ENCODE results near the gene SGCE. TPM values are rescaled to one million over a fixed set of nuclear protein-coding genes. Genes with fewer than 3 reads are reported as not detected.

SGCE gene
- total RNA-seq, 1 donor from 2014 or later = 33.6 TPM

DNA sequence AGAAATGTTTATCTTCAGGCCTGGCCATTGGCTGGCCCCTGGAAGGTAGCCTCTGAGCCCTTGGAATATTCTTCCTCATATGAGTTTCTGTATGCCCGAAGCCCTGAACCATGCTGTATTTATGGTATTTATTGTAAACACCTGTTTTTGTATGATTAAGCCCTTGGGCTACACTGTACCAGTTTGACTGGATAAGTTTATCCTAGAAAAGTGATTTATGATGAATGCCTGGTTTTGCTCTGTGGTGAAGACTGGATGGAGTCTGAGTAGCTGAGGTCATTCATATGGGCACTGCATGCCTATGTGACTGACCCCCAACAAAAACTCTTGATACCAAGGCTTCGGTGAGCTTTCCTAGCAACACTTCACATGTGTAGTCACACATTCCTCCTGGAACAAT lies 79.6 kb downstream of the SGCE start:
- Histone ChIP-seq H3K36me3 (ENCODE audit: control insufficient read depth, insufficient read depth, low read length) (no peaks in the 10 kb centered on the region), H3K4me3 (ENCODE audit: low read depth, low read length) (no peak overlapping the region), H3K27me3 (ENCODE audit: control insufficient read depth, insufficient read depth, low read length) (no peaks in the 10 kb centered on the region)
- TF ChIP-seq, protein P1, sequence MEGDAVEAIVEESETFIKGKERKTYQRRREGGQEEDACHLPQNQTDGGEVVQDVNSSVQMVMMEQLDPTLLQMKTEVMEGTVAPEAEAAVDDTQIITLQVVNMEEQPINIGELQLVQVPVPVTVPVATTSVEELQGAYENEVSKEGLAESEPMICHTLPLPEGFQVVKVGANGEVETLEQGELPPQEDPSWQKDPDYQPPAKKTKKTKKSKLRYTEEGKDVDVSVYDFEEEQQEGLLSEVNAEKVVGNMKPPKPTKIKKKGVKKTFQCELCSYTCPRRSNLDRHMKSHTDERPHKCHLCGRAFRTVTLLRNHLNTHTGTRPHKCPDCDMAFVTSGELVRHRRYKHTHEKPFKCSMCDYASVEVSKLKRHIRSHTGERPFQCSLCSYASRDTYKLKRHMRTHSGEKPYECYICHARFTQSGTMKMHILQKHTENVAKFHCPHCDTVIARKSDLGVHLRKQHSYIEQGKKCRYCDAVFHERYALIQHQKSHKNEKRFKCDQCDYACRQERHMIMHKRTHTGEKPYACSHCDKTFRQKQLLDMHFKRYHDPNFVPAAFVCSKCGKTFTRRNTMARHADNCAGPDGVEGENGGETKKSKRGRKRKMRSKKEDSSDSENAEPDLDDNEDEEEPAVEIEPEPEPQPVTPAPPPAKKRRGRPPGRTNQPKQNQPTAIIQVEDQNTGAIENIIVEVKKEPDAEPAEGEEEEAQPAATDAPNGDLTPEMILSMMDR (IDR thresholded peaks at IDR 0.05; ENCODE audit: insufficient read depth, low read length, poor library complexity, severe bottlenecking) = no peak
- no peak for DNase-seq (ENCODE audit: low read depth)

DNA sequence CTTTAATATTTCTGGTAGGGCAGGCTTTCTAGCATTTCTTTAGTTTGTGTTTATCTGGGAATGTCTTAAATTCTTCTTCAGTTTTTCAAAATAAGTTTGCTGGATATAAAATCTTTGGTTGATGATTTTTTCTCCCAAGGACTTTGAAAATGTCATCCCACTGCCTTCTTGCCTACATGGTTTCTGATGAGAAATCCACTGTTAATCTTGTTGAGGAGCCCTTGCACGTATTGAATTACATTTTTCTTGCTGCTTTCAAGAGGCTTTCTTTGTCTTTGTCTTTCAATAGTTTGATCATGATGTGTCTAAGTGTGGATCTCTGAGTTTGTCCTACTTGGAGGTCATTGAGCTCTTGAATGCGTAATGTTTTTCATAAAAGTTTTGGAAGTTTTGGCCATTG lies 80.3 kb downstream of the SGCE start:
- TF ChIP-seq, protein P1 (IDR thresholded peaks at IDR 0.05; ENCODE audit: insufficient read depth, low read length, poor library complexity, severe bottlenecking) = no peak
- no peaks in the 10 kb centered on the region for H3K27me3 ChIP-seq (ENCODE audit: control insufficient read depth, insufficient read depth, low read length)
- DNase-seq (ENCODE audit: low read depth) = no peak
- no peaks in the 10 kb centered on the region for H3K36me3 ChIP-seq (ENCODE audit: control insufficient read depth, insufficient read depth, low read length)
- no peak overlapping the region for H3K4me3 ChIP-seq (ENCODE audit: low read depth, low read length)

DNA sequence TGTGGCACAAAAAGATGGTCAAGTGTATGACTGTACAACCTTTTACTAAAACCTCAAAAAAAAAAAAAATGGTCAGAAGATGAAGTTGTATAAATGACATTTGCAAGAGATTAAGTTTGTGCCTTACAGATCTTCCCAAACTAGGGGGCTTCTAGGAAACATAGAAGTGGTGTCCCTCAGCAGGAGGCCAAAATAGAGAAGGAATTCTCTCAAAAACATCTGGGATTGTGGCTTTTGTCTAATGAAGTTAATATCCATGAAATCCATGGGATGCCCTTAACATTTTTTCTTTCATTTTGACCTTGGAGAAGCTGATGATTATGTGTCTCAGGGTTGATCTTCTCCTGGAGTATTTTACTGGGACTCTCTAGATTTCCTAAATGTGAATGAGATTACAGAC lies 84.1 kb downstream of the SGCE start:
- H3K27me3 ChIP-seq (ENCODE audit: control insufficient read depth, insufficient read depth, low read length) = no peaks in the 10 kb centered on the region
- H3K36me3 ChIP-seq (ENCODE audit: control insufficient read depth, insufficient read depth, low read length) = no peaks in the 10 kb centered on the region
- TF ChIP-seq, protein P1 (IDR thresholded peaks at IDR 0.05; ENCODE audit: insufficient read depth, low read length, poor library complexity, severe bottlenecking) = no peak
- no peak overlapping the region for H3K4me3 ChIP-seq (ENCODE audit: low read depth, low read length)
- DNase-seq (ENCODE audit: low read depth) = no peak

DNA sequence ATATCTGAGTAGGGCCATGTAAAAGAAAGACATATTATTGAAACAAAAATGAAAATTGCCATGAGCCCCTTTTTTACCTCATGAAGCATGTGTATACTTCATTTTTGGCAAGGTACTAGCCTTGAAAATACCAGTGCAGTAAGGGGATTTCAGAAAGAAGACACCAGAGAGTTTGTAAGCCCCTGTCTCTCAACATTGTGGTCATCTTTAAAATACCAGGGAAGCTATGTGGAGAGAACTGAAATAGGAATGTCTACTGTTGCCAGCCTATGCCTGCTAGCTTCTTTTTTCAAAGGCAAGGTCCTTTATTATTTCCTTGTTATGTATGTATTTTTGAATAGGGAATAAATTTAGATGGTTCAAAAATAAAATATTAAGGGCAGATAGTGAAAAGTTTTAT lies 88.5 kb downstream of the SGCE start:
- Histone ChIP-seq H3K4me3 (ENCODE audit: low read depth, low read length) (no peak overlapping the region), H3K36me3 (ENCODE audit: control insufficient read depth, insufficient read depth, low read length) (no peaks in the 10 kb centered on the region), H3K27me3 (ENCODE audit: control insufficient read depth, insufficient read depth, low read length) (no peaks in the 10 kb centered on the region)
- TF ChIP-seq, protein P1 (IDR thresholded peaks at IDR 0.05; ENCODE audit: insufficient read depth, low read length, poor library complexity, severe bottlenecking) = no peak
- no peak for DNase-seq (ENCODE audit: low read depth)

DNA sequence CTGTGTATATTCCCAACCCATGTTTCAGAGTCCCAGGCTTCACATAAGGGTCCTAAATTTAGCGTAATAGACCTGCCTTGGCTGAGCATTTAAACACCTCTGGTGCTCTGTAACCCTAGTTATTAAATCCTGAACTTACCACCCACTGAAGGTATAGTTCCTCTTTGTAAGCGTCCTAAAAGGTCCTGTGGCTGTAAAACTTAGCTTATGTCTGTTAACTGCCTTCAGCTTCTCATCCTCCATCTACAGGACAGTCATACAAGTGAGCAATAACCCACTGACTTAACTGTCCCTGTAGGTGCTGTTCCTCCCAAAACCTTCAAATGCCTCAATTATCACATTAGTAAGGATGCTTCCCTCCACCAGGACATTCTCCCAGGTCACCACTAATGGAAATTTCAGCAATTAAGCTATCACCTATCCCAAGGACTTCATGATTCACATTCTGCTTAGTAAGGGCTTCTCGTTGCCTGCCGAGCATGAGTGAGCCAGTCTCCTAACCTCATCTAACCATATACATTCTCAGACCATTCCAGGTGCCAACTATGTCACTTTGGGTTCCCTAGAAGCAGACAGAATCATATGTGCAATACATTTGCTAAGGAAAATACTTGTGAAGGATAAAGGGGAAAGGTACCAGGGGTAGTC lies 90.6 kb downstream of the SGCE start:
- no peaks in the 10 kb centered on the region for H3K27me3 ChIP-seq (ENCODE audit: control insufficient read depth, insufficient read depth, low read length)
- no peak for DNase-seq (ENCODE audit: low read depth)
- TF ChIP-seq, protein P1 (IDR thresholded peaks at IDR 0.05; ENCODE audit: insufficient read depth, low read length, poor library complexity, severe bottlenecking) = no peak

DNA sequence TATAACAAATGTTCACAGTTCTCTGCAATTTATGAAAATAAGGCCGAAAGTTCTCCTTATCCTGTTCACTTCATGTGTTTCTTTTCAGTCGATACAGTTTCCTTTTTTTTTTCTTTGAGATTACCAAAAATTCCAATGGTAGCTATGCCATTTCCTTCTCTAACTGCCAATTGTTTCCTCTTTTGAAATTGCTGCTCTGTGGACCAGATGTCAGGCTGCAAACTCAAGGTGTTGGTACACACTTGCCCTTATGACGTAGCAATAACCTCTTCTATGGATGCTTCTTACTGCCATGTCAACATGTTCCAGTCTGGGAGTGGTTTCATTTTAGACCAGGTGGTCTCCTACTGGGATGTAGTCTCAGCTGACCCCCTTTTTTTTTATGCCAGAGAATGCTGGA lies 93.4 kb downstream of the SGCE start:
- DNase-seq (ENCODE audit: low read depth) = no peak
- no peaks in the 10 kb centered on the region for H3K36me3 ChIP-seq (ENCODE audit: control insufficient read depth, insufficient read depth, low read length)
- H3K27me3 ChIP-seq (ENCODE audit: control insufficient read depth, insufficient read depth, low read length) = no peaks in the 10 kb centered on the region
- TF ChIP-seq, protein P1 (IDR thresholded peaks at IDR 0.05; ENCODE audit: insufficient read depth, low read length, poor library complexity, severe bottlenecking) = no peak
- no peak overlapping the region for H3K4me3 ChIP-seq (ENCODE audit: low read depth, low read length)

More for the DNA sequence above, 90.6 kb downstream of the SGCE start:
- no peaks in the 10 kb centered on the region for H3K36me3 ChIP-seq (ENCODE audit: control insufficient read depth, insufficient read depth, low read length)
- no peak overlapping the region for H3K4me3 ChIP-seq (ENCODE audit: low read depth, low read length)

All from kidney epithelial cell (primary cell).